COLO829 (cell line): Measurements from ENCODE around the gene TNFSF8.

Source experiments
- DNase-seq: peaks from one replicate; pipeline ENCODE4 v3.0.0; 2012; ENCODE audit warnings: low spot score

Gene TNFSF8

GRCh38 chr9:114905170-114905940 is 25.0 kb downstream of the TNFSF8 start:
- no peak for DNase-seq

- no peak for DNase-seq
These were observed 27.4 kb downstream of the TNFSF8 start for GRCh38 chr9:114902786-114903524.

GRCh38 chr9:114900942-114901802 is 29.2 kb downstream of the TNFSF8 start:
- no peak for DNase-seq

GRCh38 chr9:114899995-114900394 is 30.4 kb downstream of the TNFSF8 start:
- DNase-seq = no peak

GRCh38 chr9:114899461-114899860 is 30.9 kb downstream of the TNFSF8 start:
- DNase-seq = no peak

- DNase-seq = no peak
These were observed 31.6 kb downstream of the TNFSF8 start for GRCh38 chr9:114898741-114899140.

- no peak for DNase-seq
These were observed 33.2 kb downstream of the TNFSF8 start for GRCh38 chr9:114897196-114897595.

GRCh38 chr9:114896344-114896743 is 34.0 kb downstream of the TNFSF8 start:
- no peak for DNase-seq

- no peak for DNase-seq
These were observed 34.8 kb downstream of the TNFSF8 start for GRCh38 chr9:114895521-114895991.

- peak; percentile 58 for DNase-seq
These were observed 35.6 kb downstream of the TNFSF8 start for GRCh38 chr9:114894609-114895433.

GRCh38 chr9:114894206-114894605 is 36.2 kb downstream of the TNFSF8 start:
- no peak for DNase-seq

- DNase-seq = peak; percentile 56
These were observed 37.0 kb downstream of the TNFSF8 start for GRCh38 chr9:114893221-114894010.

GRCh38 chr9:114889802-114890224 is 40.6 kb downstream of the TNFSF8 start:
- DNase-seq = no peak

GRCh38 chr9:114888607-114889006 is 41.8 kb downstream of the TNFSF8 start:
- DNase-seq = no peak

GRCh38 chr9:114887963-114888362 is 42.4 kb downstream of the TNFSF8 start:
- DNase-seq = no peak

GRCh38 chr9:114884787-114885452 is 45.5 kb downstream of the TNFSF8 start:
- no peak for DNase-seq

GRCh38 chr9:114883709-114884108 is 46.7 kb downstream of the TNFSF8 start:
- DNase-seq = no peak

- no peak for DNase-seq
These were observed 50.1 kb downstream of the TNFSF8 start for GRCh38 chr9:114880291-114880745.

GRCh38 chr9:114878879-114879564 is 51.4 kb downstream of the TNFSF8 start:
- DNase-seq = no peak
